Keratinocyte (primary cell): ENCODE results near the gene MYO7B. TPM values are rescaled to one million over a fixed set of nuclear protein-coding genes. Genes with fewer than 3 reads are reported as not detected.

ENCODE experiments used
- DNase-seq: peaks from one replicate; pipeline ENCODE4 v3.0.0-alpha.2; 2011; ENCODE audit warnings: low read depth, missing footprints, low spot score
- FAIRE-seq: peaks from 2 replicates; lab custom pipeline; 2011; peaks lifted over from hg19 to GRCh38; lab: Jason Lieb, UNC
- H2AFZ ChIP-seq: 2 replicates; pipeline ENCODE4 v1.6.0; 2012; ENCODE audit warnings: low read length, control low read depth, inconsistent platforms; ENCODE audit not compliant: control insufficient read depth
- H3K27ac ChIP-seq: 2 replicates; pipeline ENCODE4 v1.5.1; 2011; ENCODE audit warnings: low read length; ENCODE audit not compliant: control insufficient read depth, insufficient read depth
- H3K27me3 ChIP-seq: 3 replicates; pipeline ENCODE4 v1.6.0; 2011; ENCODE audit warnings: low read length; ENCODE audit not compliant: control insufficient read depth, insufficient read depth; ENCODE audit errors: extremely low read depth
- H3K36me3 ChIP-seq, 2 experiments: 2 replicates in 1 of 2; 3 replicates in 1 of 2; pipeline ENCODE4 v1.5.1; 2011; ENCODE audit warnings: low read length in 2 of 2, mild to moderate bottlenecking in 1 of 2; ENCODE audit not compliant: control insufficient read depth in 2 of 2, insufficient read depth in 2 of 2; ENCODE audit errors: extremely low read depth in 1 of 2
- H3K4me1 ChIP-seq: 3 replicates; pipeline ENCODE4 v1.5.1; 2011; ENCODE audit warnings: low read length; ENCODE audit not compliant: control insufficient read depth, insufficient read depth; ENCODE audit errors: extremely low read depth
- H3K4me2 ChIP-seq: 3 replicates; pipeline ENCODE4 v1.6.0; 2011; ENCODE audit warnings: low read depth, low read length; ENCODE audit not compliant: control insufficient read depth, insufficient read depth; ENCODE audit errors: extremely low read depth
- H3K4me3 ChIP-seq, 3 experiments: fragments of 200-600 bp in 1 of 3; sonication (generic) in 1 of 3; 2 replicates in 2 of 3; 3 replicates in 1 of 3; pipeline ENCODE4 v1.5.1; 2011 to 2016; ENCODE audit warnings: low read length in 3 of 3, mild to moderate bottlenecking in 3 of 3, control low read depth in 2 of 3, inconsistent platforms in 1 of 3, low read depth in 1 of 3, mixed read lengths in 1 of 3, mixed run types in 1 of 3, moderate library complexity in 1 of 3; ENCODE audit not compliant: control insufficient read depth in 2 of 3, insufficient read depth in 2 of 3; ENCODE audit errors: extremely low read depth in 1 of 3
- H3K79me2 ChIP-seq: 2 replicates; pipeline ENCODE4 v1.6.0; 2012; ENCODE audit warnings: low read length; ENCODE audit not compliant: control insufficient read depth, insufficient read depth
- H3K9ac ChIP-seq: 3 replicates; pipeline ENCODE4 v1.6.0; 2011; ENCODE audit warnings: low read length; ENCODE audit not compliant: control insufficient read depth, insufficient read depth; ENCODE audit errors: extremely low read depth
- H3K9me1 ChIP-seq: 3 replicates; pipeline ENCODE4 v1.6.0; 2011; ENCODE audit warnings: low read length; ENCODE audit not compliant: control insufficient read depth, insufficient read depth; ENCODE audit errors: extremely low read depth
- H3K9me3 ChIP-seq: 2 replicates; pipeline ENCODE4 v1.5.1; 2012; ENCODE audit warnings: low read depth, low read length; ENCODE audit not compliant: control insufficient read depth
- H4K20me1 ChIP-seq: 3 replicates; pipeline ENCODE4 v1.6.0; 2011; ENCODE audit warnings: low read length; ENCODE audit not compliant: control insufficient read depth, insufficient read depth; ENCODE audit errors: extremely low read depth
- CTCF ChIP-seq, 3 experiments: IDR thresholded peaks in 1 of 3; conservative IDR thresholded peaks in 1 of 3; optimal IDR thresholded peaks in 1 of 3; 2 replicates in 2 of 3; 3 replicates in 1 of 3; pipeline versions ENCODE3 to v1.5.1; 2011; ENCODE audit warnings: low read length in 3 of 3, mild to moderate bottlenecking in 3 of 3, moderate library complexity in 2 of 3, control low read depth in 1 of 3, inconsistent platforms in 1 of 3; ENCODE audit not compliant: insufficient read depth in 2 of 3; ENCODE audit errors: extremely low read depth in 1 of 3
- EZH2 ChIP-seq: IDR thresholded peaks from one replicate; pipeline ENCODE4 v1.6.1; 2012; ENCODE audit warnings: inconsistent platforms, mild to moderate bottlenecking, low read length, moderate library complexity
- dilution Hi-C: fragments of 300-500 bp; cut with MboI; formaldehyde crosslinking; loops from one replicate; pipeline ENCODE4 v1.7.0; 2020; ENCODE audit warnings: low sequenced_read_pairs; ENCODE audit not compliant: extremely low pct_ligation_motif_present
- polyA plus RNA-seq, 5 experiments: library from polyadenylated mRNA; depleted of rRNA in 3 of 5; stranded (reverse) in 3 of 5; stranded (forward) in 1 of 5; unstranded in 1 of 5; fragments of >200 nt; gene quantifications; 1 replicate in 1 of 5; 2 replicates in 3 of 5; 3 replicates in 1 of 5; pipeline versions ENCODE4 v1.2.1 to v1.2.3, GENCODE V29; 2011 to 2012; ENCODE audit warnings: missing spikeins in 2 of 5, low read depth in 1 of 5, low replicate concordance in 1 of 5

MYO7B gene
- polyA plus RNA-seq, 1 donor (not counting 4 experiments of a cell fraction or from before 2014, with no cell fraction given), result not detected

DNA sequence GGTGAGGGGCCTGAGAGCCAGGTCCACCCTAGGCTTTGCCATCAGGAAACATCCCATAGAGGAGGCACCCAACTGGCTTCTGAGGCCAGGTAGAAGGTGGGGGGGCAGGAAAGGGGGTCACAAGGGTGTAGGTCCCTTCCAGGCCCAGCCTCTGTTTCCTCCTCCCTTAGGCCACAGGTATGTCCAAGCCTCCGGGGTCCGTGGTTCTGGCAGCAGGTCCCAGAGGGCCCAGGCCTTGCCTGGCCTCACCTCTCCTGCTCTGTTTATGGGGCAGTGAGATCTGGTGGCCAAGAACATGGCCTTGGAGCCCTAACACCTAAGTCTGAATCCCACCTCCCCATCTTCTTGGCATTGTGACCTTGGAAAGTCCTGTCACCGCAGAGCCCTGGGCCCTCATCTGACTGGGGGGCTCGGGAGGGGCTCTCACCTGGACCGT, 88.9 kb downstream of the MYO7B start:
- no peak overlapping the region for H3K27ac ChIP-seq
- dilution Hi-C loops, result no loop called here
- H3K9me3 ChIP-seq, result no peaks in the 10 kb centered on the region
- H4K20me1 ChIP-seq, result no peaks in the 10 kb centered on the region
- no peak for DNase-seq
- no peak overlapping the region for H3K4me3 ChIP-seq
- H3K36me3 ChIP-seq, result no peaks in the 10 kb centered on the region
- H3K9me1 ChIP-seq, result no peaks in the 10 kb centered on the region
- H3K79me2 ChIP-seq, result no peaks in the 10 kb centered on the region
- H3K27me3 ChIP-seq, result peaks cover 7% of the 10 kb centered on the region
- FAIRE-seq, result no peak
- H3K4me2 ChIP-seq, result no peak overlapping the region
- no peak for TF ChIP-seq CTCF (optimal IDR thresholded peaks at IDR 0.05 in 1 of 3, IDR thresholded peaks at IDR 0.05 in 1 of 3, conservative IDR thresholded peaks at IDR 0.05 in 1 of 3; ENCODE audit: extremely low read depth in 1 of 3, insufficient read depth in 2 of 3, low read length in 3 of 3)
- no peak for TF ChIP-seq EZH2
- H3K4me1 ChIP-seq, result peaks cover 5% of the 10 kb centered on the region
- no peak overlapping the region for H2AFZ ChIP-seq
- no peak overlapping the region for H3K9ac ChIP-seq

DNA sequence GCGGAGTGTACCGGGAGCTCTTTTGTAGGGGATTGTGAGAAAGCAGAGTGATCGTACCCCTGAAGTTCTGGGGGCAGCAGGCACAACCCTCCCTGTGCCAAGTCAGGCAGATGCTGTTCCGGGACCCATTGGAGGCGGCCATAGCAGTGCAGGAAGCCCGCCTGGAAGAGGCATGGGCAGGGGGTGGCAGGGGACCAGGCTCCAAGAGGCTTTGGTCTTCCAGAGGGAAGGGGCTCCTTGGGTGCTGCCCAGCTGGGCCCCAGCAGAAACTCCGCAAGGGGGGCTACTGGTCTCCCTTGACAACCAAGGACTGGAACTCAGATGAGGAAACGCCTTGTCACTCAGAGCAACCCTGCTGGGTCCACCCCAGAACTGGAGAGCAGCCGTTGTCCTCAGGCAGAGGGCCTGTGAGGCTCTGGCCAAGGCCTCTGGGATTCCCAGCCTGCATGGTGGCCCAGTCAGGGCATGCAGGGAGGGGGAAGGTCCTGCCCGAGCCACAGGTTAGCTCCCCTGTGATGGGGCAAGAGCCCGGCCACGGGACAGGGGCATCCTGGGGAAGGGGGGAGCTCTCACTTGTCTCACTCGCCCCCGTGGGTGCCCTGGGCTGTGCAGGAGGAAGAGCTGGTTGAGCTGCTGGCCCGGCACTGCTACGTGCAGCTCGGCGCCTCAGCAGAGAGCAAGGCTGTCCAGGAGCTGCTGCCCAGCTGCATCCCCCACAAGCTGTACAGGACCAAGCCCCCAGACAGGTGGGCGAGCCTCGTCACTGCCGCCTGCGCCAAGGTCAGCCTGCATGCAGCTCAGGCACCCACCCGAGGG, 89.5 kb downstream of the MYO7B start:
- no peak overlapping the region for H3K9ac ChIP-seq
- H3K4me3 ChIP-seq, result no peak overlapping the region
- dilution Hi-C loops, result no loop called here
- no peaks in the 10 kb centered on the region for H3K9me1 ChIP-seq
- no peaks in the 10 kb centered on the region for H3K36me3 ChIP-seq
- no peaks in the 10 kb centered on the region for H4K20me1 ChIP-seq
- no peak for FAIRE-seq
- no peaks in the 10 kb centered on the region for H3K79me2 ChIP-seq
- DNase-seq, result no peak
- no peak overlapping the region for H2AFZ ChIP-seq
- no peak overlapping the region for H3K27ac ChIP-seq
- H3K4me1 ChIP-seq, result peaks cover 5% of the 10 kb centered on the region
- H3K9me3 ChIP-seq, result no peaks in the 10 kb centered on the region
- H3K27me3 ChIP-seq, result peaks cover 2% of the 10 kb centered on the region
- H3K4me2 ChIP-seq, result no peak overlapping the region
- TF ChIP-seq CTCF (optimal IDR thresholded peaks at IDR 0.05 in 1 of 3, IDR thresholded peaks at IDR 0.05 in 1 of 3, conservative IDR thresholded peaks at IDR 0.05 in 1 of 3; ENCODE audit: extremely low read depth in 1 of 3, insufficient read depth in 2 of 3, low read length in 3 of 3) (no peak), EZH2 (no peak)
